Activated CD4-positive, alpha-beta T cell treated with anti-CD3 and anti-CD28 coated beads for 1 hour (primary cell): ENCODE data around the gene CITED2.
"Not testable (repeated sequence)": the region's sequence is repeated elsewhere in the genome, so short reads cannot be mapped to it uniquely, and the experiment has no call there.

Experiments used
- DNase-seq: peaks from one replicate; pipeline ENCODE4 v3.0.0-alpha.2; 2020

The CITED2 gene

GRCh38 chr6:139364302-139364981, 10.0 kb downstream of the CITED2 start:
- DNase-seq: no peak

- not testable (repeated sequence) for DNase-seq
Observed at GRCh38 chr6:139363797-139364196, 10.7 kb downstream of the CITED2 start.

DNA sequence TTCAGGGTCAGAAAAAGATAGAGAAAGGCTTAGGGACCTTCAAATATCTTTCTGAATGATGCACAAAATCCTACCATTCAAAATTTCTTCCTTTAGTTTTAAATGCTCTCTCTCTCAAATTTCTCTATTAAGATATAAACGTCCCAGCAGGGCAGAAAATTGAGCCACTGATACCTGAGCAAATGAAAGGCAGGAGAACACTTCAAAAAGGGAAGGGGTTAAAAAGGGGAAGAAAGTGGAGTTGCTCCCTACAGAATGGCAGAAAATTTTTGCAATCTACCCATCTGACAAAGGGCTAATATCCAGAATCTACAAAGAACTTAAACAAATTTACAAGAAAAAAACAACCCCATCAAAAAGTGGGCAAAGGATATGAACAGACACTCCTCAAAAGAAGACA, 11.3 kb downstream of the CITED2 start:
- DNase-seq: not testable (repeated sequence)

DNA sequence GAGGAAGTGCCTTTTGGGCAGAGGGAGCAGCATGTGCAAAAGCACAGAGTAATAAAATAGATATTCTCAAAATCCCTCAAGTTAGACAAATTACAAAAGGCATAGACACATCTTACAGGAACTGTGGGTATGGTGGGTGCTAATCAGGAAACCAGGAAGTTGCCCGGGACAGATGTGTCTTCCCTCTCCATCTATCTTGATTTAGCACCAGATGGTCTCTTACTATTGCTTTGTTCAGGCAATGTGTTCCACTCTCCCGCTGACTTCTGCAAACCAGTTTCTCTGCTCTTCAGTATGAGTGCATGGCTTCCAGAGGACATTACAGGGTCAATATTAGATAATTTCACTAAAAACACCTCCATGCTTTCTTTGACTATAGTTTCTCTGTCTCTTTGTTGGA, 13.2 kb downstream of the CITED2 start:
- DNase-seq: no peak

- no peak for DNase-seq
Observed at GRCh38 chr6:139356924-139357323, 17.5 kb downstream of the CITED2 start.

DNA sequence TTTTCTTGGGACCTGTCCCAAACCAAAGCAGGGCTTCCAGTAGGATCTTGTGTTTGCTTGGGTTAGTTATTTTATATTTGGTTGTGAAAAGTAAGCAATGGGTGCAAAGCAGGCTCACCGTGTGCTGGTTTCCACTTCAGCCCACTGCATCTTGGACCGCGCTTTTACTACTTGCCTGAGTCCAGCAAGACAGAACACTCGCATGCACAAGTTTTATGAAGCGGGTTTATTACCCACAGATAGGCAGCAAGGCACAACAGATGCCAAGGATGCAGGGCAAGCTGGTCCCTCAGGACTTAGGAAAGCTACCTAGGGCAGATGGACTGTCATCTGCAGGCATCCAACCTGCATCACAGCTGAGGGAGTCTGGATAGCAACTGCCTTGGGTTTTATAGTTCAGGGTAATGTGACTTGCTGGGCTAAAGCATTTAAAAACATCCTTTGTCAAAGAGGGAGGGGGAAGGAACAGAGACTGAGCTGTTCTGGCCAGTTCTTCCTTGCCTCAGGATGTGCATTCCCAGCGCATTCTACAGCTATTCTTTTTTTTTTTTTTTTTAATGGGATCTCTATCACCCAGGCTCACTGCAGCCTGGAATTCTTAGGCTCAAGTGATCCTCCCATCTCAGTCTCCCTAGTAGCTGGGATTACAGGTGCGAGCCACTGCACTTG, 18.5 kb downstream of the CITED2 start:
- DNase-seq: no peak

GRCh38 chr6:139355172-139355571, 19.3 kb downstream of the CITED2 start:
- no peak for DNase-seq

DNA sequence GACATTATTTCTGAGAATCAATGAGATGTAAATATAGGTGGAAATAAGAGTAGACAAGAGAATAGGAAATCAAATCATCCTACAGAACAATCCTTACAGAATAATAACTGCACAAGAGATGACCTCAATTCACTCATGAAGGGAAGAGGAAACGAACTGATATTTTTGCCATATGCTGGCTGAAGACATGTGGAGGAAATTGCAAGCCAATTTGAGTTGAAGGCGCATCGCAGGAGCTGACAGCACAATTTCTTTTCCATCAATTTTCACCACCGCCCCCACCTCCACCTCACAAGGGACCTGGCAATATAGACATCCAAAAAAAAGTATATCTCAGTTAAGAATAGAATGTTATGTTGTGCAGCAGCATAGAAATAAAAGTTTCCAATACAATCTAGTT, 20.3 kb downstream of the CITED2 start:
- DNase-seq: no peak

DNA sequence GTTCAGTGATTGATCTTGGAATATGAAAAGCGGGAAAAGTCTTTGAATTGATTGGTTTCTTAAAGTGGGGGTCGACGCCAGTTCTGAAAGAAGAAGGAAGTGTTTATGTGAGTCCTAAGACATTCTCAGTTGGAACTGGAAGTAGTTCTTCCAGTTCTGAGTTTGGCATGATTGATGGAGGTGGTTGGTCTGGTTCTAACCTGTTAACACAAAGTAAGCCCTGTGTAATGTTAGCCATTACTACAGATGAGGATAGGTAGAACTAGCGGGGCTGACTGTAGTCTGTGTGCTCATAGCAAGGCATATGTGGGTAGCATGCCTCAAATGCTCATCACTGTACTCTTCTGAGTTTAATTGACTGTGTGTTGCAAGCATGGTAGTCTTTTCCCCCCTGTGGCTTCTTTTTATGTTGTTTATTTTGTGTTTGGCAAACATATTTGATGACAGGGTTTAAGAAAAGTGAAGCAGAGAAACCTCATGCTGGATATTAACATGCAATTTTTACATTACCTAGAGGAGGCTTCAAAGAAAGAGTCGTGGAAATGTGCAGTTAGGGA, 24.9 kb downstream of the CITED2 start:
- DNase-seq: no peak

DNA sequence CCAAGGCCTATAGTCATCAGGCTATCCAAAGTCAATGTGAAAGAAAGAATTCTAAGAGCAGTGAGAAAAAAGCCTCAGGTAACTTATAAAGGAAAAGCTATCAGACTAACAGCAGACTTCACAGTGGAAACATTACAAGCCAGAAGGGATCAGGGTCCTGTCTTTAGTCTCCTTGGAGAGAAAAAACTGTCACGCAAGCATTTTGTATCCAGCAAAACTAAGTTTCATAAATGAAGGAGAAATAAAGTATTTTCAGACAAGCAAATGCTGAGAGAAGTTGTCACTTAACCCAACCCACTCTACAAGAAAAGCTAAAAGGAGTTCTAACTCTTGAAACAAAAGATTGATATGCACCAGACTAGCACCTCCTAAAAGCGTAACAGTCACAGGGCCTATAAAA, 28.1 kb downstream of the CITED2 start:
- DNase-seq: no peak

- DNase-seq: no peak
Observed at GRCh38 chr6:139344186-139344963, 30.1 kb downstream of the CITED2 start.

DNA sequence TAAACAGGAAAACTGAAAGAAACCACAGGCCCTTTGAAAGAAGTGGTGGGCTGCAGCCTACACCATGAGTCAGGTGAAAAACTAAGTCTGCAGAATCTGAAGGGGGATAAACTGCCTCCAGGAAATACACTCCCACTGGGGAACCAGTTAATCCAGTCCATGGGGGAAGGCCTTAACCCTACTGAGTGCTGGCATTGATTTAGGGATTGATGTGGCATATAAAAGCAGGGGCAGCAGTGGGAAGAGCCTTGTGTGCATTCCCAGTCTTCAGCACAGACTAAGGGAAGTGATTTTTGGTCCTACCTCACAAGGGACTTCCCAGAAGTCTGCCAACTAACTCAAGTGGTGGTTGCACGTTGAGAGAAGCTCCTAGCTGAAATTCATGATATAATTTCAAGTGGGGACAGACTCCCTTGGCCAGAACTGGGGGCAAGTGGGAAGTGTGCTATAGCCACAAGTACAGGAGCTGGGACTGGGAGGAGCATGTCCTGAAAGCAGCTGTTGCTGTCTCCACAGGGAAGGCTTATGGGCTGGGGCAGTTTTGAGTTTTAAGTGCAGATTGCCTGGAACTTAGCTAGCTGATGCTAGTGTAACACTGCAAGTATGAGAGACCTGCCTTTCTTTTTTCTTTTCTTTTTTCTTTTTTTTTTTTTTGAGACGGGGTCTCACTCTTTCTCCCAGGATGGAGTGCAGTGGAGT, 31.2 kb downstream of the CITED2 start:
- DNase-seq: no peak

DNA sequence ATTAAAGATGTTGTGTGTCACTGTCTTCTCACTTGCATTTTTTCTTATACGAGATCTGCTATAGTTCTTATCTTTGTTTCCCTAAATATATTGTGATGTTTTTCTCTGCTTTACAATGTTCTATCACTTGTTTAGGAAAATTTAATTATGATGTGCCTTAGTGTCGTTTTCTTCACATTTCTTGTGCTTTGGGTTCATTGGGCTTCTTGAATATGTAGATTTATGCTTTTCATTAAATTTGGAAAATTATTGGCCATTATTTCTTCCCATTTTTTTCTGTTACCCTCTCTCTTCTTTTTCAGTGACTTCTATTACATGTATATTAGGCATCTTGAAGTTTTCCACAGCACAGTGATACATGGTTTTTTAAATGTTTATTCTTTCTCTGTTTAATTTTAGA, 33.4 kb downstream of the CITED2 start:
- DNase-seq: no peak

GRCh38 chr6:139338795-139339194, 35.7 kb downstream of the CITED2 start:
- DNase-seq: no peak

DNA sequence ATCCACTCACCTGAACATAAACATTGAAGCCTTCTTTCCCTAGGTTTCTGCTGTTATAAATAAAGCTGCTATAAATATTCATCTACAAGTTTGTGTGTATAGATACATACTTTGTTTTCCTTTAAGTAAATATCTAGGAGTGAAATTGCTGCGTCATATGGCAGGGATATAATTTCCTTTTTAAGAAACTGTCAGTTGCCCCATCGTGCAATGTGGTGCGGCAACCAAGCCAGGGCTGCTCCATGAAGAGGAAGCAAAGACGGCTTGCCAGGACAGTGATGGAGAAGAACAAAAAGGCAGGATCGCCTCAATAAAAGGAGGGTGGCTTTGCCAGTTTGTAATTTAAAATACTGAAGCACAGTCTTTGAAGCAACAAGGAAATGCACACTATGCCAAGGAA, 36.6 kb downstream of the CITED2 start:
- DNase-seq: no peak

- no peak for DNase-seq
Observed at GRCh38 chr6:139337001-139337400, 37.4 kb downstream of the CITED2 start.

DNA sequence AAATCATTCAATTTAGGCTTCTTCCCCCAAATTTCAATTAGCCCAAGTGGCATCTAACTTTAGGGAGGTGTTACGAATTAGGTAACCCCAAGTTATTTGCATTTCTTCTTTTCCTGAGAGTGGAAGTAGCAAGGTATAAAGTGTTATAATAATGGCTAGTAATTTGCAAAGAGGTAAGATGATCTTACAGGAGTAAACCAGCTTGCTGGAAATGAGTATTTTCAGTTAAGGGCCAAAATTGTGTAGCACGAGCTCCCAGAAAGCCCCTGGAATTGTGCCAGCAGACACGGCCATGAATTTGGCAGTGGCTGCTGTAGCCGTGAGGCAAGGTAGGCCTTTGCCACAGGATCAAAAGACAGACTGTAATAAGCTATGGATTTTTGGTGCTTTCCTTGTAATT, 38.0 kb downstream of the CITED2 start:
- no peak for DNase-seq

DNA sequence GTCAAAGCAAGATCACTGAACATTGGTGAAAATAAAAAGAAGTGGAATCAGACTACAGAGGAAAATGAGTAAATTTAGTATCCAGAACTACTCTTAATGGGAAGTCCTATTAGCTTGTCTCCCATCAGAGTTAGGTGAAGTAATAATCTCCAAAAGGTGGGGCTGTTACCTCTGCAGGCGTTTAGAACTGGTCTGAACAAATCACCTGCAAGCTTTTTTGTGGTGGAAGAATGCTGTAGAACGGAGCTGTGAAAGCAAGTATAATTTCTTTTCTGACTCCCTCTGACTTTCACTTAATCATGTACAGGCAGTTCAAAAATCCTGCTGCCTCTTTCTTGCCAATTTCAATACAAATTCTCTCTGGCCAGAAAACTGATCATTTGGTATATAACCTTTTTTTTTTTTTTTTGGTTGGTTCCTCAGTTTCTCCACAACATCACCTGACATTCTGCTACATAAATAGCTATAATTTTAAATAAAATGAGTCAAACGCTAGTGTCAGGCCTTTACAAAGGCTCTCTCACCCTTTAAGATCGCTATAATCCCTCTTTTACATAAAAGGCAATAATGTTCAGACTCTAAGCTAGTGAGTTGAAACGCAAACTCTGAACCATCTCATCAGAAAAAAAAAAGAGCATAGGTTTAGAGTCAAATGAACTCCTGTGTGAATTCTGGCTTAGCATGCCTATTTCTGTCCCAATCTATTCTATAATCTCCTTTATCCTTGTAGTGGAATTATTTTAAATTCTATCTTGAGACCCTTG, 38.8 kb downstream of the CITED2 start:
- no peak for DNase-seq

DNA sequence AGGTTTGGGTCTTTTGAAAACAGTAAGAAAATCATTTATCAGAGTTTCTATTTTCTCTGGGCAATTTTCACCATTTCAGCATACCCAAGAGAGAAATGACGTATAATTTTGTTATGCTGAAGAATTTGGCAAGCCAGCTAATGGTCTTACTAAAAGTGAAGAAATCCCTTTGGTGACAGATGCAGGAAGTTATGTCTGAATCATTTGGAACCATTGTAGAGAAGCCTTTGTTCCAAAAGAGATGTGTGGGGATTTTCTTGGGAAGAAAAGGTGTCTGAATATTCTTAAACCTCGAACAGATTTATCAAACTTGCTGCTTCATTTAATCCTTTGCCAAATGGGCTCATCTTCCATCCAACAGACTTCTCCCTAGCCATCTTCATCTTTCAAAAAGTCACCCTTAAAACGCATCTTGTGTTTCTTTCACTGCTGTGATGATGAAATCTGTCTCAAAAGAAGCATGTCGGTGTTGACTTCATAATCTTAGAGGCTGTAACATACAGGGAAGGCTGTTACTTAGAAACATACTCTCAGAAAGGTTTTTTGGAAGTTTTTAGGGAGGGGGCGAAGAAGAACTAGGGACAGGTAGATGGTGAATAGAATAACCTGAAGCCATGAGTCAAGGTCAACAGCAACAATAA, 39.5 kb downstream of the CITED2 start:
- no peak for DNase-seq

DNA sequence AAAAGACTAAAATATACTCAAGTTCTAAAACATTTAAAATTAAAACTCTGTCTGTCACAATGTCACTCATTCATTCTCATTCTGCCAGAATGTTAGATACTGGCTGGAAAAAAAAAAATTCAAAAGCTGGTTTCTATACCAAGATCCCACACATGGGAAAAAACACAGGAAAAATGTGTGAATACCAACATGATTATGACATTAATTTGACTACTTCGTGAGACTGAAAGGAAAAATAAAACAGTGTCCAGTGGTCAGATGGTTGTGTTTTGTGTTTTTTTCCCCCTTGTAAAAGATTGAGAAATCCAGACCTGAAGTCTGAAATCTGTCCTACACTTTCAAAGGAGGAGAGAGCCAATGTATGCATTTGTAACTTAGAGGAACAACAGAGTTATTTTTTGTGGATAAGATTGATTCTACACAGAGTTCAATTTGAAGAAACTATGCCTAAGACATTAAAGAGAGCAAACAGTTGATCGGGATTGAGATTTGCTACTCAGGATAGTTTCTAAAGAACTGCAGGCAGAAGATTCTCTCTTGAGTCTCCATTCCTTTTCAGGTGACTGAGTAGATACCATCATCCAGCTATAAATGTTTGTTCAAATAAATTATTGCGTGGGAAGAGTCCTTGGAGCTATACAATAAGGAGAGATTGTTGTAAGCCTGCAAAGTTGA, 43.5 kb downstream of the CITED2 start:
- no peak for DNase-seq

DNA sequence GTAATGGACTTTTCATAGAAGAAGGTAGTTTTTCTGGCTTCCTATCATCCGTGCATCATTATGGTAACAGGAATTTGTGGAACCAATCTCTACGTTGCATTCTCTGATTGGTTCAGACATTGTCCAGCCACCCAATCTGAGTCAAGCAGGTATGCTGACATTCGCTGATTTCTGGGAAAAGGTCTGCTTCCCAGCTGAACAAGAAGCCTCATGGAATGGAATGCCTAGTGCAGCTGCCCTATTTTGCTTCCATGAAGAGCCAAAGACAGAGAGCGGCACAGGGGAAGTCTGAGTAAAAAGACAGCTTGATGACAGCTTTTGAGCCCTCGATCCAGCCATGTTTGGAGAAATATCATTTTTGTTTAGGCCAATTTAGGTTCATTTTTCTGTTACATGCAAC, 44.1 kb downstream of the CITED2 start:
- no peak for DNase-seq
